ENCODE data around the gene HMGB3.
"Not testable (repeated sequence)": the region's sequence is repeated elsewhere in the genome, so short reads cannot be mapped to it uniquely, and the experiment has no call there.

HMGB3 gene

GRCh38 chrX:150984169-150984824 is 1.2 kb downstream of the HMGB3 start:
- no peak for TF ChIP-seq CTCF (IDR thresholded peaks at IDR 0.05; ENCODE audit: insufficient read depth, low read depth, low read length, missing control alignments)
- peak overlapping the region; percentile 51 for H3K4me3 ChIP-seq (ENCODE audit: low read length)
- DNase-seq (ENCODE audit: low read depth), result no peak

GRCh38 chrX:150987687-150988086 is 4.6 kb downstream of the HMGB3 start:
- not testable (repeated sequence) for H3K4me3 ChIP-seq (ENCODE audit: low read length); DNase-seq (ENCODE audit: low read depth)

GRCh38 chrX:150989420-150989819 is 6.3 kb downstream of the HMGB3 start:
- TF ChIP-seq CTCF (IDR thresholded peaks at IDR 0.05; ENCODE audit: insufficient read depth, low read depth, low read length, missing control alignments), result no peak
- no peak overlapping the region for H3K4me3 ChIP-seq (ENCODE audit: low read length)
- DNase-seq (ENCODE audit: low read depth), result no peak

- no peak for TF ChIP-seq CTCF (IDR thresholded peaks at IDR 0.05; ENCODE audit: insufficient read depth, low read depth, low read length, missing control alignments)
Measured at GRCh38 chrX:150990910-150991309, 7.8 kb downstream of the HMGB3 start.

GRCh38 chrX:151000861-151001331 is 17.8 kb downstream of the HMGB3 start:
- no peak overlapping the region for H3K4me3 ChIP-seq (ENCODE audit: low read length)
- no peak for DNase-seq (ENCODE audit: low read depth)
- no peak for TF ChIP-seq CTCF (IDR thresholded peaks at IDR 0.05; ENCODE audit: insufficient read depth, low read depth, low read length, missing control alignments)

More at GRCh38 chrX:150990910-150991309, 7.8 kb downstream of the HMGB3 start:
- no peak overlapping the region for H3K4me3 ChIP-seq (ENCODE audit: low read length)
- DNase-seq (ENCODE audit: low read depth), result no peak

GRCh38 chrX:151004085-151004484 is 20.9 kb downstream of the HMGB3 start:
- peak; percentile 21 for TF ChIP-seq CTCF (IDR thresholded peaks at IDR 0.05; ENCODE audit: insufficient read depth, low read depth, low read length, missing control alignments)
- H3K4me3 ChIP-seq (ENCODE audit: low read length), result no peak overlapping the region
- no peak for DNase-seq (ENCODE audit: low read depth)

GRCh38 chrX:151006410-151007109 is 23.4 kb downstream of the HMGB3 start:
- no peak overlapping the region for H3K4me3 ChIP-seq (ENCODE audit: low read length)
- DNase-seq (ENCODE audit: low read depth), result no peak
- TF ChIP-seq CTCF (IDR thresholded peaks at IDR 0.05; ENCODE audit: insufficient read depth, low read depth, low read length, missing control alignments), result no peak

Measured in epithelial cell of esophagus (primary cell).